ENCODE data around the gene AFG1L.

DNA sequence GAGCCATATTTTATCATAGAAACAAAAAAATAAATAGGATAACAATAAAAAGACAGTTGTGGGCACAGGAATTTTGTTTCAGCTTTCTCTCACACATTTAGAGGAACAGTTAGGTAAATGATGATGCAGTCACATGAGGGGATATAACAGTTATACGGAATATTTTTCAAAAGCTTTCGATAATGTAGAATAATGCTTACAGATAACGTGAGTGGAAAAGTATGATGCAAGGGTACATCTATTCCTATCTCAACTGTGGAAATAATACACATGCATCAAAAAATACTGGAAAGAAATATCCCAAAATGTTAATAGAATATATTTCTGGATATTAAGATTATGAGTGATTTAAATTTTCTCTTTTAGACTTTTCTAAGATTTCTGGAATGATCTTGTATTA is 114.0 kb downstream of the AFG1L start:
- TF ChIP-seq, protein P1, sequence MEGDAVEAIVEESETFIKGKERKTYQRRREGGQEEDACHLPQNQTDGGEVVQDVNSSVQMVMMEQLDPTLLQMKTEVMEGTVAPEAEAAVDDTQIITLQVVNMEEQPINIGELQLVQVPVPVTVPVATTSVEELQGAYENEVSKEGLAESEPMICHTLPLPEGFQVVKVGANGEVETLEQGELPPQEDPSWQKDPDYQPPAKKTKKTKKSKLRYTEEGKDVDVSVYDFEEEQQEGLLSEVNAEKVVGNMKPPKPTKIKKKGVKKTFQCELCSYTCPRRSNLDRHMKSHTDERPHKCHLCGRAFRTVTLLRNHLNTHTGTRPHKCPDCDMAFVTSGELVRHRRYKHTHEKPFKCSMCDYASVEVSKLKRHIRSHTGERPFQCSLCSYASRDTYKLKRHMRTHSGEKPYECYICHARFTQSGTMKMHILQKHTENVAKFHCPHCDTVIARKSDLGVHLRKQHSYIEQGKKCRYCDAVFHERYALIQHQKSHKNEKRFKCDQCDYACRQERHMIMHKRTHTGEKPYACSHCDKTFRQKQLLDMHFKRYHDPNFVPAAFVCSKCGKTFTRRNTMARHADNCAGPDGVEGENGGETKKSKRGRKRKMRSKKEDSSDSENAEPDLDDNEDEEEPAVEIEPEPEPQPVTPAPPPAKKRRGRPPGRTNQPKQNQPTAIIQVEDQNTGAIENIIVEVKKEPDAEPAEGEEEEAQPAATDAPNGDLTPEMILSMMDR (IDR thresholded peaks at IDR 0.05): no peak
- TF ChIP-seq POLR2A (IDR thresholded peaks at IDR 0.05): no peak
